ENCODE results near the gene SAMM50. TPM values are rescaled to one million over a fixed set of nuclear protein-coding genes. Genes with fewer than 3 reads are reported as not detected.
A peak's percentile ranks its signal among the peaks of the same experiment; 100 is the strongest.

SAMM50 gene
- total RNA-seq, 6 experiments from 2014 or later: 17.5 to 39.5 (median 21.0) TPM

- 92% methylated on average over 8 of the region's 9 CpGs for WGBS (ENCODE audit: insufficient coverage, low coverage, low lambda C conversion rate, missing lambda C conversion rate)
- H3K27ac ChIP-seq: no peak overlapping the region
- H3K4me3 ChIP-seq: no peak overlapping the region
- no peak for TF ChIP-seq CTCF (IDR thresholded peaks at IDR 0.05)
- no peak for TF ChIP-seq POLR2A (IDR thresholded peaks at IDR 0.05)
- intact Hi-C loops (cut with DNase I): no loop called here
- no peaks in the 10 kb centered on the region for H3K36me3 ChIP-seq
- no peaks in the 10 kb centered on the region for H3K27me3 ChIP-seq
- ATAC-seq: no peak
- DNase-seq: no peak
- peaks cover 0 to 6% (median 2%) of the 10 kb centered on the region in 4 donors for H3K4me1 ChIP-seq
- no peaks in the 10 kb centered on the region for H3K9me3 ChIP-seq
Observed at GRCh38 chr22:44018594-44018993, 63.4 kb downstream of the SAMM50 start.

DNA sequence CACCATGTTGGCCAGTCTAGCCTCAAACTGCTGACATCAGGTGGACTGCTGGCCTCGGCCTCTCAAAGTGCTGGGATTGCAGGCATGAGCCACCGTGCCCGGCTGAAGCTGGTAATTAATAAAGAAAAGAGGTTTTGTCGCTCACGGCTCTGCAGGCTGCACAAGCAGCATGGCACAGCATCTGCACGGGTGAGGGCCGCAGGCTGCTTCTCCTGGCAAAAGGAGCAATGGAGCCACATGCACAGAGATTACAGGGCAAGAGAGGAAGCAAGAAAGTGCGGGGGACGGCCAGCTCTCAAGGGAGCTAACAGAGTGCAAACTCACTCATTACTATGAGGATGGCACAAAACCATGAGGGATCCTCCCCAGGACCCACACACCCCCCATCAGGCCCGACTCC, 64.2 kb downstream of the SAMM50 start:
- Histone ChIP-seq H3K4me3 (no peak overlapping the region), H3K27ac (no peak overlapping the region), H3K9me3 (no peaks in the 10 kb centered on the region), H3K36me3 (no peaks in the 10 kb centered on the region), H3K27me3 (no peaks in the 10 kb centered on the region), H3K4me1 (peaks cover 0 to 9% (median 4%) of the 10 kb centered on the region in 4 donors)
- intact Hi-C loops (cut with DNase I): no loop called here
- DNase-seq (no peak), ATAC-seq (no peak)
- TF ChIP-seq CTCF (IDR thresholded peaks at IDR 0.05) (no peak), POLR2A (IDR thresholded peaks at IDR 0.05) (no peak)
- 89% methylated on average over 7 of the region's 10 CpGs for WGBS (ENCODE audit: insufficient coverage, low coverage, low lambda C conversion rate, missing lambda C conversion rate)

DNA sequence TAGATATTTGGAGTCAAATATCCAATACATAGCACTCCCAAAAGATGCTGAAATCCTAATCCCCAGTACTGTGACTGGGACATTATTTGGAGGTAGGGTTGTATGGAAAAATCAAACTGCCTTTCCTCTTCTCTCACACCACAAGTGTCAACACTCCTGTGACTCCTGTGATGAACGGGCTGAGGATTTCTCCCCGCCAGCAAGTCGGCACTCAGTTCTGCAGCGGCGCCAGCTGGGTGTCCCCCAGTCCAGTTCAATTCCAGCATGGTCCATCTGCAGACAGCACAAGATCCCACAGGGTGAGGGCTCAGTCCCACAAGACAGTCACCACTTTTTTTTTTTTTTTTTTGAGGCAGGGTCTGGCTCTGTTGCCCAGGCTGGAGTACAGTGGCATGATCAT, 64.6 kb downstream of the SAMM50 start:
- TF ChIP-seq CTCF (IDR thresholded peaks at IDR 0.05) (no peak), POLR2A (IDR thresholded peaks at IDR 0.05) (no peak)
- no peaks in the 10 kb centered on the region for H3K9me3 ChIP-seq
- H3K4me1 ChIP-seq: peaks cover 0 to 9% (median 4%) of the 10 kb centered on the region in 4 donors
- WGBS (ENCODE audit: insufficient coverage, low coverage, low lambda C conversion rate, missing lambda C conversion rate): 95% methylated on average over 3 of the region's 5 CpGs
- no peaks in the 10 kb centered on the region for H3K27me3 ChIP-seq
- H3K4me3 ChIP-seq: no peak overlapping the region
- no peaks in the 10 kb centered on the region for H3K36me3 ChIP-seq
- ATAC-seq: no peak
- no peak overlapping the region for H3K27ac ChIP-seq
- intact Hi-C loops (cut with DNase I): no loop called here
- DNase-seq: no peak

DNA sequence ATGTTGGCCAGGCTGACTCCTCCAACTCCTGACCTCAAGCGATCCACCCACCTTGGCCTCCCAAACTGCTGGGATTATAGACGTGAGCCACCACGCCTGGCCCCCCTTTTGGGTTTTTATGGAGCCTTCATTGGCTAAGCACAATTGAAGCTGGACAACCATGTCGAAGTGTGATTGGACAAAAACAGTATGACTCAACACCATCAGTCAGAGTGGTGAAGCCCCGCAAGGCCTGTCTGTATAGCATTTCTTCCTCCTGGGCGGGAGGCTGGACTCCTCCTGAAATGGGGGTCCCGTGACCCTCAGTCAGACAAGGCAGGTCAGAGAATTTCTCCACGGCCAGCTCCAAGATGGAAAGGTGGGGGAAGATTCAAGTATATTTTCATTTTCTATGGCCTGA, 65.7 kb downstream of the SAMM50 start:
- no peak for ATAC-seq

GRCh38 chr22:44023404-44024287, 68.4 kb downstream of the SAMM50 start:
- TF ChIP-seq CTCF (IDR thresholded peaks at IDR 0.05) (no peak), POLR2A (IDR thresholded peaks at IDR 0.05) (no peak)
- peak; percentile 49 to 71 (median 68) for ATAC-seq
- DNase-seq: peak; percentile 64 to 72 (median 69)
- 14% methylated on average over 26 of the region's 54 CpGs for WGBS (ENCODE audit: insufficient coverage, low coverage, low lambda C conversion rate, missing lambda C conversion rate)
- Histone ChIP-seq H3K4me1 (peaks cover 0 to 11% (median 5%) of the 10 kb centered on the region in 4 donors), H3K27me3 (no peaks in the 10 kb centered on the region), H3K4me3 (peak overlapping the region; percentile 41 to 64 (median 56)), H3K36me3 (no peaks in the 10 kb centered on the region), H3K9me3 (no peaks in the 10 kb centered on the region), H3K27ac (peak overlapping the region; percentile 40 to 88 (median 79))
- intact Hi-C loops (cut with DNase I): no loop called here

More for the DNA sequence above, 65.7 kb downstream of the SAMM50 start:
- intact Hi-C loops (cut with DNase I): no loop called here
- Histone ChIP-seq H3K27me3 (no peaks in the 10 kb centered on the region), H3K36me3 (no peaks in the 10 kb centered on the region), H3K4me3 (no peak overlapping the region), H3K27ac (no peak overlapping the region), H3K4me1 (peaks cover 0 to 9% (median 4%) of the 10 kb centered on the region in 4 donors), H3K9me3 (no peaks in the 10 kb centered on the region)
- TF ChIP-seq POLR2A (IDR thresholded peaks at IDR 0.05): no peak
- whole genome bisulfite sequencing (ENCODE audit: insufficient coverage, low coverage, low lambda C conversion rate, missing lambda C conversion rate): 80% methylated on average over 7 of the region's 8 CpGs
- DNase-seq: no peak
